ENCODE results near the gene AHDC1.

AHDC1 gene

GRCh38 chr1:27489973-27490741 lies 113.8 kb downstream of the AHDC1 start, which contains the start of gene WASF2:
Gene WASF2, minus strand, starts transcription at chr1:27490167. Its CDS starts 61,277 bp downstream, at chr1:27428890.
- peak; percentile 96 for DNase-seq (ENCODE audit: low read depth, low spot score)

- DNase-seq (ENCODE audit: low read depth, low spot score), result no peak
These were observed 114.4 kb downstream of the AHDC1 start for GRCh38 chr1:27489501-27489972.

DNA sequence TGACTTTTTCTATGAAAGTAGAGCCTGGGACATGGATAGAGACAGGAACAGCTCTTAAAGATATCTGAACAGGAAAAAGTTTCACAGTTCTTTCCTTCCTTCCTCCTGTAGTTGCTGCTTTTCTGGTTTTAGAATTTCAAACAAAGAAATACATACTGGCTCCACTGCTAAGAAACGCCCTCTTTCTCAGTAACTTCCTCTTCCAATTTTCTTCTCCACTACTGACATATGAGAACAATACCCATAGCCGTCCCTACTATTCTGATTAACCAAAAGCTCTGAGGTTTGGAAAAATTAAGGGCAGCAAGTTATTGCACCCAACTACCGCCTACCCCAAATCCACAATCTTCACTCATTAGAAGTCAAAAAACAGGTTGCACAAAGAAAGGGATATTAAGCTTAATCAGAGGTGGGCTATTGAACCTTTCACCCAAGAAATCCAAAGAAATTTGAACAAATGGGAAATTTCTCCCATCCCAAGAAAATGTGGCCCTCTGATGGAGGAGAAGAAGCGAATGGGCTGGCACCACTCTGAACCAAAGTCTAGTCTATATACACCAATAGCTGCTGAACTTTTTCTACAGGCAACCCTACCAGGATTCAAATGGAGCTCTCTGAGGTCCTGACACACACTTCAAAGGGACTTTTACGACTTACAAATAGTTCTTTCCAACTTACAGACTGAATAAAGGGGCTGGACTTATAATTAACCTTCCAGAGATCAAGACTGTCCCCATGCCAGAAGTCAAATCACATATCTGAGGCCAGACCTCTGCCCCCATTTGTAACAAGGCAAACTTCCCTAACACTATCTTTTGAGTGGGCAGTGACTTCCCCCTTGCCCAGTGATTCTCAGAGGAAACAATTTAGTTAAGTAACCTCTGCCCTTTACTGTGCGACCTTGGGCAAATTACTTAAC lies 115.7 kb downstream of the AHDC1 start:
- DNase-seq (ENCODE audit: low read depth, low spot score), result no peak

DNA sequence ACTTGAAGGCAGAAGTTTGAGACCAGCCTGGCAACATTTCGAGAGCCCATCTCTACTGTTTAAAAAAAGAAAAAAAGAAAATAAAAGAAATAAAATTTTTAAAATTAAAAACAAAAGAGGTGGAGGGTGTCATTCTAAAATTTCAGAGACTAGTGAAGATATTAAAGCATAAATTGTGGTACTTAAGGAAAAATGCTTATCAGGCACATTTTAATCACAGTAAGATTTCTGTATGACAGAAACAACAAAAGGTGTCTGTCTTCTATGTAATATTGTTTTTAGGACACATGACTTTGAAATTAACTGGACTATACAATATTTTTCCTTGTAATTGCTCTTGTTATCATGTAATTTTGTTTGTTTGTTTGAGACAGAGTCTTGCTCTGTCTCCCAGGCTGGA lies 118.6 kb downstream of the AHDC1 start:
- no peak for DNase-seq (ENCODE audit: low read depth, low spot score)
